Measurements from ENCODE around the gene ZBTB43. TPM values are rescaled to one million over a fixed set of nuclear protein-coding genes. Genes with fewer than 3 reads are reported as not detected.

Gene ZBTB43
- total and polyA plus RNA-seq, 10 of the 15 experiments (the other 5 are each of a cell fraction or from before 2014, with no cell fraction given): 2.4 to 19.3 (median 8.7) TPM

GRCh38 chr9:126822278-126822677 is 17.4 kb downstream of the ZBTB43 start (continued):
- no peak for TF ChIP-seq REST (IDR thresholded peaks at IDR 0.05; ENCODE audit: low read depth, low read length)
- no peak for TF ChIP-seq PAX8 (IDR thresholded peaks at IDR 0.05)
- no peak for TF ChIP-seq LARP7 (IDR thresholded peaks at IDR 0.05)
- no peak for TF ChIP-seq MLLT1 (IDR thresholded peaks at IDR 0.05)
- no peak for TF ChIP-seq RAD51 (IDR thresholded peaks at IDR 0.05)

GRCh38 chr9:126822873-126823272 is 18.0 kb downstream of the ZBTB43 start:
- DNase-seq (ENCODE audit: low read depth, low spot score) (no peak), FAIRE-seq (no peak), ATAC-seq (no peak)
- Histone ChIP-seq H3K27me3 (replicated peaks in 1 of 2; ENCODE audit: control insufficient read depth in 2 of 2, insufficient read depth in 2 of 2, low read length in 1 of 2) (no peaks in the 10 kb centered on the region), H3K79me2 (ENCODE audit: control insufficient read depth, insufficient read depth, low read length) (peaks cover 14% of the 10 kb centered on the region), H3K4me1 (ENCODE audit: control insufficient read depth, insufficient read depth, low read length) (peaks cover 3% of the 10 kb centered on the region; the same call in 1 of the 2 replicates), H3K36me3 (ENCODE audit: control insufficient read depth in 2 of 2, insufficient read depth in 2 of 2, low read length in 1 of 2) (peaks cover 3 to 4% of the 10 kb centered on the region in 2 experiments), H3K4me3 (no peak overlapping the region), H3K9ac (ENCODE audit: control insufficient read depth, insufficient read depth, low read length) (no peak overlapping the region), H3K4me2 (ENCODE audit: control insufficient read depth, insufficient read depth) (no peak overlapping the region), H3K27ac (ENCODE audit: control insufficient read depth, insufficient read depth) (no peak overlapping the region), H2AFZ (ENCODE audit: control insufficient read depth, low read depth, low read length) (no peak overlapping the region), H4K20me1 (ENCODE audit: control insufficient read depth, insufficient read depth) (no peaks in the 10 kb centered on the region), H3K9me3 (replicated peaks; ENCODE audit: control insufficient read depth, insufficient read depth, low read length) (peaks cover 19% of the 10 kb centered on the region)
- no TSS peak for BruUV-seq (replicated peaks)
- intact Hi-C loops (cut with micrococcal nuclease; ENCODE audit: unreplicated experiment) (no loop called here), in situ Hi-C loops (cut with MboI) (no loop called here)
- ChIA-PET RAD21 (ENCODE audit: unreplicated experiment) (no interaction called here), SMC1A (ENCODE audit: uncharacterized antibody, unreplicated experiment) (no interaction called here), POLR2A (no interaction called here), CTCF (no interaction called here)
- WGBS (ENCODE audit: insufficient coverage, insufficient replicate concordance, low lambda C conversion rate, missing lambda C conversion rate): 100% methylated on average over 1 of the region's 1 CpG
- no peak for TF ChIP-seq CEBPB (IDR thresholded peaks at IDR 0.05; ENCODE audit: borderline replicate concordance in 1 of 2, low read depth in 2 of 2, low read length in 2 of 2)
- no peak for TF ChIP-seq ZNF217 (IDR thresholded peaks at IDR 0.05)
- TF ChIP-seq JUND (IDR thresholded peaks at IDR 0.05; ENCODE audit: low read depth, low read length): no peak
- no peak for TF ChIP-seq SUZ12 (IDR thresholded peaks at IDR 0.05; ENCODE audit: unreplicated experiment)
- no peak for TF ChIP-seq SIX5 (IDR thresholded peaks at IDR 0.05; ENCODE audit: low read depth, low read length, severe bottlenecking)
- no peak for TF ChIP-seq SMAD1 (IDR thresholded peaks at IDR 0.05; ENCODE audit: low read depth, partially characterized antibody)
- no peak for TF ChIP-seq PML (IDR thresholded peaks at IDR 0.05; ENCODE audit: low read length)
- no peak for TF ChIP-seq EED (IDR thresholded peaks at IDR 0.05; ENCODE audit: low read depth)
- no peak for TF ChIP-seq TCF7 (IDR thresholded peaks at IDR 0.05; ENCODE audit: borderline replicate concordance)
- TF ChIP-seq REST (IDR thresholded peaks at IDR 0.05; ENCODE audit: low read depth, low read length): no peak
- no peak for TF ChIP-seq ZZZ3 (IDR thresholded peaks at IDR 0.05; ENCODE audit: control insufficient read depth, insufficient read length, low read depth)
- TF ChIP-seq SP1 (IDR thresholded peaks at IDR 0.05; ENCODE audit: low read depth, low read length): no peak
